Skeletal muscle cell (primary cell): Measurements from ENCODE around the gene NEO1.

Source experiments
- DNase-seq: peaks from one replicate; pipeline ENCODE4 v3.0.0-alpha.2; 2010; ENCODE audit warnings: low read depth
- H3K4me3 ChIP-seq: 2 replicates; pipeline ENCODE4 v1.5.1; 2011; ENCODE audit warnings: low read depth, mild to moderate bottlenecking, control low read depth, low read length, moderate library complexity

Gene NEO1

GRCh38 chr15:73058437-73058836 is 6.2 kb downstream of the NEO1 start:
- no peak for DNase-seq

GRCh38 chr15:73065114-73065513 is 12.9 kb downstream of the NEO1 start:
- H3K4me3 ChIP-seq, result no peak overlapping the region
- no peak for DNase-seq

More at GRCh38 chr15:73058437-73058836, 6.2 kb downstream of the NEO1 start:
- H3K4me3 ChIP-seq, result no peak overlapping the region

GRCh38 chr15:73069109-73069508 is 16.8 kb downstream of the NEO1 start:
- DNase-seq, result no peak
- no peak overlapping the region for H3K4me3 ChIP-seq

- no peak for DNase-seq
- no peak overlapping the region for H3K4me3 ChIP-seq
These were observed 20.6 kb downstream of the NEO1 start for GRCh38 chr15:73072894-73073293.

GRCh38 chr15:73074241-73074640 is 22.0 kb downstream of the NEO1 start:
- no peak overlapping the region for H3K4me3 ChIP-seq
- no peak for DNase-seq

GRCh38 chr15:73075160-73075859 is 23.0 kb downstream of the NEO1 start:
- H3K4me3 ChIP-seq, result no peak overlapping the region
- DNase-seq, result no peak

- no peak overlapping the region for H3K4me3 ChIP-seq
- no peak for DNase-seq
These were observed 26.0 kb downstream of the NEO1 start for GRCh38 chr15:73078291-73078690.

GRCh38 chr15:73078722-73079121 is 26.5 kb downstream of the NEO1 start:
- H3K4me3 ChIP-seq, result no peak overlapping the region
- DNase-seq, result peak; percentile 65

GRCh38 chr15:73079565-73079964 is 27.3 kb downstream of the NEO1 start:
- no peak for DNase-seq
- no peak overlapping the region for H3K4me3 ChIP-seq

- peak; percentile 10 for DNase-seq
- H3K4me3 ChIP-seq, result no peak overlapping the region
These were observed 29.2 kb downstream of the NEO1 start for GRCh38 chr15:73081321-73081958.

GRCh38 chr15:73082812-73083211 is 30.5 kb downstream of the NEO1 start:
- H3K4me3 ChIP-seq, result no peak overlapping the region
- DNase-seq, result no peak

- DNase-seq, result no peak
These were observed 34.8 kb downstream of the NEO1 start for GRCh38 chr15:73087098-73087497.

GRCh38 chr15:73105064-73105463 is 52.8 kb downstream of the NEO1 start:
- H3K4me3 ChIP-seq, result no peak overlapping the region
- DNase-seq, result no peak

More at GRCh38 chr15:73087098-73087497, 34.8 kb downstream of the NEO1 start:
- no peak overlapping the region for H3K4me3 ChIP-seq

GRCh38 chr15:73108676-73109075 is 56.4 kb downstream of the NEO1 start:
- no peak overlapping the region for H3K4me3 ChIP-seq
- no peak for DNase-seq

- H3K4me3 ChIP-seq, result no peak overlapping the region
- no peak for DNase-seq
These were observed 57.5 kb downstream of the NEO1 start for GRCh38 chr15:73109765-73110164.

GRCh38 chr15:73110201-73110600 is 57.9 kb downstream of the NEO1 start:
- H3K4me3 ChIP-seq, result no peak overlapping the region
- DNase-seq, result no peak

GRCh38 chr15:73114064-73114463 is 61.8 kb downstream of the NEO1 start:
- no peak for DNase-seq
- no peak overlapping the region for H3K4me3 ChIP-seq

- H3K4me3 ChIP-seq, result no peak overlapping the region
- DNase-seq, result no peak
These were observed 63.9 kb downstream of the NEO1 start for GRCh38 chr15:73116164-73116563.

- no peak overlapping the region for H3K4me3 ChIP-seq
- no peak for DNase-seq
These were observed 65.8 kb downstream of the NEO1 start for GRCh38 chr15:73118055-73118454.

GRCh38 chr15:73119478-73119877 is 67.2 kb downstream of the NEO1 start:
- DNase-seq, result no peak
- no peak overlapping the region for H3K4me3 ChIP-seq

- DNase-seq, result no peak
These were observed 68.0 kb downstream of the NEO1 start for GRCh38 chr15:73120269-73120668.

More at GRCh38 chr15:73120269-73120668, 68.0 kb downstream of the NEO1 start:
- no peak overlapping the region for H3K4me3 ChIP-seq
